Lower lobe of right lung (tissue), 2 donors: Measurements from ENCODE around the gene FXYD5. TPM values are rescaled to one million over a fixed set of nuclear protein-coding genes. Genes with fewer than 3 reads are reported as not detected.

Experiments used
- ATAC-seq, 2 donors: fragments of 200-7000 bp; cut with Tn5 transposase; one replicate each; pipeline ENCODE4 v1.9.1; 2020 to 2022; ENCODE audit warnings: mild to moderate bottlenecking in 2 of 2, moderate library complexity in 2 of 2
- DNase-seq: peaks from one replicate; pipeline ENCODE4 v3.0.0-alpha.2; 2020
- H3K27ac ChIP-seq: fragments of 200-600 bp; one replicate; pipeline ENCODE4 v1.8.0; 2022
- H3K27me3 ChIP-seq: fragments of 200-600 bp; one replicate; pipeline ENCODE4 v1.8.0; 2022; ENCODE audit warnings: low read depth
- H3K36me3 ChIP-seq: fragments of 200-600 bp; one replicate; pipeline ENCODE4 v1.8.0; 2022; ENCODE audit warnings: mild to moderate bottlenecking
- H3K4me1 ChIP-seq: fragments of 200-600 bp; one replicate; pipeline ENCODE4 v1.8.0; 2022
- H3K4me3 ChIP-seq: fragments of 200-600 bp; one replicate; pipeline ENCODE4 v1.8.0; 2022; ENCODE audit warnings: mild to moderate bottlenecking
- H3K9me3 ChIP-seq: fragments of 200-600 bp; one replicate; pipeline ENCODE4 v1.8.0; 2022
- CTCF ChIP-seq: fragments of 200-600 bp; IDR thresholded peaks from one replicate; pipeline ENCODE4 v1.8.0; 2022; ENCODE audit warnings: antibody characterized with exemption, mild to moderate bottlenecking
- intact Hi-C: fragments of 100-400 bp; cut with DNase I; formaldehyde crosslinking; loops from one replicate; pipeline ENCODE4 v1.11.0; 2022
- total RNA-seq: library from RNA; stranded (reverse); fragmentation: NEBNext Ultra II Directional; extraction: Animal tissue kit (Norgen Biotek cat#: 25700); gene quantifications from one replicate; pipeline ENCODE4 v1.2.1, GENCODE V29; 2021
- donor health status: DM: no; HTN: yes; CAD: no; lungs with severe emphysema.

The FXYD5 gene
- total RNA-seq, 1 donor from 2014 or later = 152 TPM

- intact Hi-C loops = no loop called here
- Histone ChIP-seq H3K4me3 (no peak overlapping the region), H3K27me3 (no peaks in the 10 kb centered on the region), H3K27ac (no peak overlapping the region), H3K36me3 (no peaks in the 10 kb centered on the region), H3K9me3 (no peaks in the 10 kb centered on the region), H3K4me1 (peaks cover 6% of the 10 kb centered on the region)
- no peak for ATAC-seq
- no peak for DNase-seq
- no peak for TF ChIP-seq CTCF
Measured at GRCh38 chr19:35177377-35178274, 23.1 kb downstream of the FXYD5 start.

GRCh38 chr19:35178701-35179100, 24.2 kb downstream of the FXYD5 start:
- ATAC-seq = no peak
- intact Hi-C loops = no loop called here
- TF ChIP-seq CTCF = no peak
- no peak for DNase-seq
- Histone ChIP-seq H3K4me3 (no peak overlapping the region), H3K4me1 (peaks cover 6% of the 10 kb centered on the region), H3K36me3 (no peaks in the 10 kb centered on the region), H3K27ac (no peak overlapping the region), H3K9me3 (no peaks in the 10 kb centered on the region), H3K27me3 (no peaks in the 10 kb centered on the region)

GRCh38 chr19:35179830-35180229, 25.3 kb downstream of the FXYD5 start:
- ATAC-seq = no peak
- no peak overlapping the region for H3K4me3 ChIP-seq
- no peak overlapping the region for H3K27ac ChIP-seq
- intact Hi-C loops = no loop called here
- no peaks in the 10 kb centered on the region for H3K9me3 ChIP-seq
- TF ChIP-seq CTCF = no peak
- DNase-seq = no peak
- peaks cover 6% of the 10 kb centered on the region for H3K4me1 ChIP-seq
- H3K27me3 ChIP-seq = no peaks in the 10 kb centered on the region
- H3K36me3 ChIP-seq = no peaks in the 10 kb centered on the region

- ATAC-seq (no peak), DNase-seq (no peak)
- Histone ChIP-seq H3K27ac (no peak overlapping the region), H3K36me3 (no peaks in the 10 kb centered on the region), H3K4me3 (no peak overlapping the region), H3K27me3 (no peaks in the 10 kb centered on the region), H3K9me3 (no peaks in the 10 kb centered on the region), H3K4me1 (peaks cover under 1% of the 10 kb centered on the region)
- TF ChIP-seq CTCF = no peak
- intact Hi-C loops = no loop called here
Measured at GRCh38 chr19:35181387-35181786, 26.9 kb downstream of the FXYD5 start.

- Histone ChIP-seq H3K36me3 (no peaks in the 10 kb centered on the region), H3K4me1 (no peaks in the 10 kb centered on the region), H3K27ac (no peak overlapping the region), H3K27me3 (no peaks in the 10 kb centered on the region), H3K9me3 (no peaks in the 10 kb centered on the region), H3K4me3 (no peak overlapping the region)
- intact Hi-C loops = no loop called here
- DNase-seq (no peak), ATAC-seq (no peak)
- TF ChIP-seq CTCF = no peak
Measured at GRCh38 chr19:35184267-35184666, 29.7 kb downstream of the FXYD5 start.
